Epithelial cell of esophagus (primary cell): Measurements from ENCODE around the gene GSK3A.

Source experiments
- DNase-seq: peaks from one replicate; pipeline ENCODE4 v3.0.0; 2010; ENCODE audit warnings: low read depth
- H3K4me3 ChIP-seq: 2 replicates; pipeline ENCODE4 v1.5.1; 2011; ENCODE audit warnings: mild to moderate bottlenecking, low read length, control low read depth
- CTCF ChIP-seq: IDR thresholded peaks from 2 replicates; pipeline ENCODE4 v1.5.1; 2011; ENCODE audit warnings: low read depth, mild to moderate bottlenecking, low read length, control low read depth, inconsistent platforms; ENCODE audit not compliant: insufficient read depth; ENCODE audit errors: missing control alignments

The GSK3A gene

GRCh38 chr19:42250183-42250665 lies 7.8 kb upstream of the GSK3A start:
- H3K4me3 ChIP-seq = no peak overlapping the region
- no peak for DNase-seq
- TF ChIP-seq CTCF = no peak

GRCh38 chr19:42249769-42250168 lies 7.4 kb upstream of the GSK3A start:
- H3K4me3 ChIP-seq = no peak overlapping the region
- TF ChIP-seq CTCF = no peak
- no peak for DNase-seq

GRCh38 chr19:42249149-42249750 lies 6.8 kb upstream of the GSK3A start:
- no peak overlapping the region for H3K4me3 ChIP-seq
- no peak for DNase-seq
- no peak for TF ChIP-seq CTCF

- DNase-seq = no peak
- TF ChIP-seq CTCF = no peak
- H3K4me3 ChIP-seq = no peak overlapping the region
Observed at GRCh38 chr19:42248270-42249148, 6.1 kb upstream of the GSK3A start.

GRCh38 chr19:42247640-42248199 lies 5.3 kb upstream of the GSK3A start:
- no peak for TF ChIP-seq CTCF
- H3K4me3 ChIP-seq = no peak overlapping the region

GRCh38 chr19:42246922-42247639 lies 4.7 kb upstream of the GSK3A start:
- TF ChIP-seq CTCF = no peak
- no peak for DNase-seq
- H3K4me3 ChIP-seq = no peak overlapping the region

More at GRCh38 chr19:42247640-42248199, 5.3 kb upstream of the GSK3A start:
- no peak for DNase-seq
